Measurements from ENCODE around the gene FAM168A.

- TF ChIP-seq CTCF (IDR thresholded peaks at IDR 0.05; ENCODE audit: low read depth, low read length): no peak
- no peak for TF ChIP-seq EZH2phosphoT487 (IDR thresholded peaks at IDR 0.05; ENCODE audit: low read depth)
Measured at GRCh38 chr11:73458201-73458600, 139.7 kb downstream of the FAM168A start.

Data from OCI-LY3 (cell line).